SK-N-SH (cell line): Measurements from ENCODE around the gene SERTM1. TPM values are rescaled to one million over a fixed set of nuclear protein-coding genes. Genes with fewer than 3 reads are reported as not detected.

Source experiments
- CTCF ChIA-PET: fragments of 300-600, 350-600 bp; formaldehyde crosslinking; extraction: SDS; loops from one replicate; lab custom pipeline; 2021; lab: Yijun Ruan, JAX
- POLR2A ChIA-PET: fragments of 350-600 bp; sonication (Branson Sonifier 250); formaldehyde crosslinking; extraction: SDS; loops from one replicate; lab custom pipeline; 2020; ENCODE audit warnings: antibody characterized with exemption, inconsistent platforms; lab: Yijun Ruan, JAX
- DNase-seq: peaks from one replicate; pipeline ENCODE4 v3.0.0; 2012
- H2AFZ ChIP-seq: fragments of 200-600 bp; sonication (generic); 2 replicates; pipeline ENCODE4 v1.8.1; 2016; ENCODE audit warnings: antibody characterized with exemption, mild to moderate bottlenecking, low read depth
- H3F3A ChIP-seq: fragments of 200-600 bp; sonication (generic); replicated peaks from 2 replicates; pipeline ENCODE3; 2016; ENCODE audit warnings: antibody characterized with exemption, mild to moderate bottlenecking; ENCODE audit not compliant: insufficient read depth
- H3K27ac ChIP-seq, 2 experiments: fragments of 200-500 bp in 1 of 2; fragments of 200-600 bp in 1 of 2; sonication (Bioruptor generic) in 1 of 2; sonication (generic), shearing (Covaris generic) in 1 of 2; 2 replicates each; pipeline versions ENCODE4 v1.5.1 to v1.6.1; 2014 to 2016; ENCODE audit warnings: low read depth in 2 of 2, inconsistent platforms in 1 of 2, low read length in 1 of 2, mild to moderate bottlenecking in 1 of 2, mixed read lengths in 1 of 2
- H3K27me3 ChIP-seq: fragments of 200-600 bp; sonication (generic), shearing (Covaris generic); 2 replicates; pipeline ENCODE4 v1.6.1; 2016; ENCODE audit warnings: mixed run types; ENCODE audit not compliant: insufficient read depth
- H3K36me3 ChIP-seq, 2 experiments: fragments of 200-500 bp in 1 of 2; fragments of 200-600 bp in 1 of 2; sonication (Bioruptor generic) in 1 of 2; sonication (generic) in 1 of 2; replicated peaks in 1 of 2; 2 replicates each; pipeline versions ENCODE3 to v1.5.1; 2014 to 2016; ENCODE audit warnings: low read length in 1 of 2, mild to moderate bottlenecking in 1 of 2; ENCODE audit not compliant: insufficient read depth in 2 of 2, control insufficient read depth in 1 of 2
- H3K4me1 ChIP-seq, 2 experiments: fragments of 200-500 bp in 1 of 2; fragments of 200-600 bp in 1 of 2; sonication (Bioruptor generic) in 1 of 2; sonication (generic), shearing (Covaris generic) in 1 of 2; 2 replicates each; pipeline versions ENCODE4 v1.5.1 to v1.6.1; 2014 to 2016; ENCODE audit warnings: low read depth in 1 of 2, low read length in 1 of 2, mixed run types in 1 of 2; ENCODE audit not compliant: insufficient read depth in 2 of 2, control insufficient read depth in 1 of 2
- H3K4me2 ChIP-seq: fragments of 200-600 bp; sonication (generic), shearing (Covaris generic); 2 replicates; pipeline ENCODE4 v1.6.1; 2017; ENCODE audit warnings: mixed run types
- H3K4me3 ChIP-seq, 2 experiments: fragments of 200-500 bp in 1 of 2; fragments of 200-600 bp in 1 of 2; sonication (Bioruptor generic) in 1 of 2; sonication (generic), shearing (Covaris generic) in 1 of 2; 2 replicates each; pipeline versions ENCODE4 v1.5.1 to v1.8.1; 2014 to 2016; ENCODE audit warnings: low read depth in 2 of 2, inconsistent platforms in 1 of 2, low read length in 1 of 2, mild to moderate bottlenecking in 1 of 2, mixed read lengths in 1 of 2, moderate library complexity in 1 of 2
- H3K79me2 ChIP-seq: fragments of 200-600 bp; sonication (generic); 2 replicates; pipeline ENCODE4 v1.8.1; 2017; ENCODE audit warnings: mild to moderate bottlenecking; ENCODE audit not compliant: insufficient read depth
- H3K9ac ChIP-seq: fragments of 200-600 bp; sonication (generic); 2 replicates; pipeline ENCODE4 v1.6.1; 2017; ENCODE audit warnings: mixed run types
- H3K9me2 ChIP-seq: fragments of 200-600 bp; sonication (generic); 2 replicates; pipeline ENCODE4 v1.6.1; 2017; ENCODE audit warnings: mixed run types
- H3K9me3 ChIP-seq: fragments of 200-600 bp; sonication (generic); 2 replicates; pipeline ENCODE4 v1.6.1; 2017; ENCODE audit warnings: mixed run types, mild to moderate bottlenecking, moderate library complexity
- H4K20me1 ChIP-seq: fragments of 200-600 bp; sonication (generic); 2 replicates; pipeline ENCODE4 v1.6.1; 2017; ENCODE audit warnings: mild to moderate bottlenecking, mixed run types; ENCODE audit not compliant: insufficient read depth
- ELF1 ChIP-seq: IDR thresholded peaks from 2 replicates; pipeline ENCODE4 v1.4.0; 2012
- GATA2 ChIP-seq: sonication (generic); formaldehyde crosslinking; IDR thresholded peaks from 2 replicates; pipeline ENCODE4 v1.5.0; 2020; ENCODE audit warnings: mild to moderate bottlenecking, missing genetic modification reagents
- RAD21 ChIP-seq: IDR thresholded peaks from 2 replicates; pipeline ENCODE4 v1.6.1; 2012; ENCODE audit warnings: mild to moderate bottlenecking, low read length
- RFX5 ChIP-seq: IDR thresholded peaks from 2 replicates; pipeline ENCODE4 v1.6.1; 2012; ENCODE audit warnings: mild to moderate bottlenecking, improper control_type of control experiment, low read length
- SMC3 ChIP-seq: IDR thresholded peaks from 2 replicates; pipeline ENCODE4 v1.6.1; 2012; ENCODE audit warnings: low read depth, low read length, improper control_type of control experiment
- TCF12 ChIP-seq: IDR thresholded peaks from 2 replicates; pipeline ENCODE4 v1.4.0; 2012
- TEAD4 ChIP-seq: IDR thresholded peaks from 2 replicates; pipeline ENCODE4 v1.4.0; 2012; ENCODE audit warnings: mild to moderate bottlenecking, borderline replicate concordance; ENCODE audit not compliant: insufficient read depth
- WGBS: methylation state at CpG from one replicate; pipeline ENCODE4 v1.1.6; 2017; ENCODE audit warnings: low lambda C conversion rate; 5-methylcytosine and 5-hydroxymethylcytosine counted together
- polyA plus RNA-seq, 3 experiments: library from polyadenylated mRNA; depleted of rRNA; stranded (reverse); fragments of >200 nt; gene quantifications; 2 replicates each; pipeline ENCODE4 v1.2.3, GENCODE V29; 2012
- TF ChIP-seq, protein P1 (sequence below): IDR thresholded peaks from 2 replicates; pipeline ENCODE4 v1.6.1; 2012; ENCODE audit warnings: mild to moderate bottlenecking, low read depth, low read length, moderate library complexity
- TF ChIP-seq, protein P2 (sequence below): fragments of 150-350 bp; IDR thresholded peaks from 2 replicates; pipeline ENCODE4 v1.6.1; 2016; ENCODE audit warnings: mild to moderate bottlenecking, low read depth, low read length
- TF ChIP-seq, protein P3 (sequence below): fragments of 150-350 bp; IDR thresholded peaks from 2 replicates; pipeline ENCODE4 v1.6.1; 2017; ENCODE audit warnings: antibody characterized with exemption, low read length, low read depth, borderline replicate concordance
- TF ChIP-seq, protein P4 (sequence below): fragments of 200-600 bp; sonication (generic); IDR thresholded peaks from 2 replicates; pipeline ENCODE4 v1.6.1; 2017; ENCODE audit warnings: antibody characterized with exemption, mild to moderate bottlenecking, moderate library complexity

SERTM1 gene
- polyA plus RNA-seq, 1 of the 3 experiments (the other 2 are of a cell fraction) = 0.05 TPM

DNA sequence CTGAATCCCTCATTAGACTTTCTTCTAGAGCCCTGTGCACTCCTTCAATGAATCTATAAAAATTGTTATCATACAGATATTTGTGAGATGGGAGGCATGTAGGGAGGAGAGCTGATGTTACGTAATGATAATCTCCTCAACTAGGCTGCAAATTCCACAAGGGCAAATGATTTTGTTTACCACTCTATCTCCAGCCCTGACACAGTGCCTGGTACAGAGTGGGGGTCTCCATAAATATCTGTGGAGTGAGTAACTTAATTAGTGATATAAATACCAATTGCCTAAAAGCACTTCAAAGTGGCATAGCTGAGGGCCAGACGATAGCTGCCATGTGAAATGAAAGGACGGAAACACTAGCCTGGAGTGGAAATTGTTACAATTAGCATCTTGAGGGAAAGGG is 54.2 kb downstream of the SERTM1 start:
- 43% methylated on average over 3 of the region's 3 CpGs for WGBS
- Histone ChIP-seq H3K4me3 (no peak overlapping the region), H3K9ac (no peak overlapping the region), H3K79me2 (no peaks in the 10 kb centered on the region), H2AFZ (no peak overlapping the region), H3K27me3 (no peaks in the 10 kb centered on the region), H3K36me3 (no peaks in the 10 kb centered on the region), H4K20me1 (no peaks in the 10 kb centered on the region), H3K4me2 (no peak overlapping the region), H3K9me2 (no peaks in the 10 kb centered on the region), H3F3A (no peaks in the 10 kb centered on the region), H3K4me1 (no peaks in the 10 kb centered on the region), H3K27ac (no peak overlapping the region), H3K9me3 (no peaks in the 10 kb centered on the region)
- TF ChIP-seq RFX5 (no peak), GATA2 (CRISPR knock-in tag) (no peak), ELF1 (no peak)
- no peak for DNase-seq
- ChIA-PET CTCF (interaction anchor here (1.6 kb wide), 2 partner anchors 8 to 445 kb away, joined by 5 to 9 read pairs; no protein-coding TSS in a partner anchor), POLR2A (no interaction called here)

DNA sequence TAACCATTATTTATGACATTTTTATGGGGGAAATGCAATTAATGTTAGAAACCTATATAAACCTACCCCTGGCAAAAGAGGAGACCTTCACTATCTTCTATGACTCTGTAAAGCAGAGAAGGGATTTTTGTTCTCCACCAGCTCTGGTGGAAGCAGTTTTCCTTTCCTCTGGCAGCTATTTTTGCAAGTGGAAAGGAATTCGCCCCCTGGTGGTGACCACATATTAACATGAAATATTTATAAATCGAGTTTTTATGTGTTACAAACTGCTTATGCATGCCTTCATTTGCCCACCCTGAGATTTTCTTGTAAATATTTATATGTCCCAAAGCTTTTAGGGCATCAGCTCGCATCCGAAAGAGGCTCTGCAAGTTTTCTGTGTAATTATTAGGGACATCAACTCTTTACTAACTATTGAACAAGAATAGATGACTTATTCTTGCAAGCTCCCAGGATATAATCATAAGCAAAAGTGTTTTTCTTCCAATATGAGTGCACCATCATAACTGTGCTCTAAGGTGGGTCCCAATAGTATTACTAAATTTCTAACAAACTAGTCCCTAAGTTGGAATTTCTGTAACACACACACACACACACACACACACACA is 62.4 kb downstream of the SERTM1 start:
- peak overlapping the region in 1 of 2 experiments; percentile 11; a peak in 1 of 4 replicates for H3K4me3 ChIP-seq
- ChIA-PET POLR2A (no interaction called here), CTCF (interaction anchor here (0.6 to 5.1 kb wide), 54 partner anchors 9 to 1450 kb away, joined by 3 to 43 read pairs (median 4); partner anchors contain the start of gene SPART)
- no peaks in the 10 kb centered on the region for H3F3A ChIP-seq
- H3K4me1 ChIP-seq = no peaks in the 10 kb centered on the region; a peak in 1 of 4 replicates
- 0% methylated on average over 4 of the region's 4 CpGs for WGBS
- TF ChIP-seq SMC3 (peak; percentile 79), TEAD4 (no peak), RAD21 (peak; percentile 75), TCF12 (no peak)
- TF ChIP-seq, protein P1, sequence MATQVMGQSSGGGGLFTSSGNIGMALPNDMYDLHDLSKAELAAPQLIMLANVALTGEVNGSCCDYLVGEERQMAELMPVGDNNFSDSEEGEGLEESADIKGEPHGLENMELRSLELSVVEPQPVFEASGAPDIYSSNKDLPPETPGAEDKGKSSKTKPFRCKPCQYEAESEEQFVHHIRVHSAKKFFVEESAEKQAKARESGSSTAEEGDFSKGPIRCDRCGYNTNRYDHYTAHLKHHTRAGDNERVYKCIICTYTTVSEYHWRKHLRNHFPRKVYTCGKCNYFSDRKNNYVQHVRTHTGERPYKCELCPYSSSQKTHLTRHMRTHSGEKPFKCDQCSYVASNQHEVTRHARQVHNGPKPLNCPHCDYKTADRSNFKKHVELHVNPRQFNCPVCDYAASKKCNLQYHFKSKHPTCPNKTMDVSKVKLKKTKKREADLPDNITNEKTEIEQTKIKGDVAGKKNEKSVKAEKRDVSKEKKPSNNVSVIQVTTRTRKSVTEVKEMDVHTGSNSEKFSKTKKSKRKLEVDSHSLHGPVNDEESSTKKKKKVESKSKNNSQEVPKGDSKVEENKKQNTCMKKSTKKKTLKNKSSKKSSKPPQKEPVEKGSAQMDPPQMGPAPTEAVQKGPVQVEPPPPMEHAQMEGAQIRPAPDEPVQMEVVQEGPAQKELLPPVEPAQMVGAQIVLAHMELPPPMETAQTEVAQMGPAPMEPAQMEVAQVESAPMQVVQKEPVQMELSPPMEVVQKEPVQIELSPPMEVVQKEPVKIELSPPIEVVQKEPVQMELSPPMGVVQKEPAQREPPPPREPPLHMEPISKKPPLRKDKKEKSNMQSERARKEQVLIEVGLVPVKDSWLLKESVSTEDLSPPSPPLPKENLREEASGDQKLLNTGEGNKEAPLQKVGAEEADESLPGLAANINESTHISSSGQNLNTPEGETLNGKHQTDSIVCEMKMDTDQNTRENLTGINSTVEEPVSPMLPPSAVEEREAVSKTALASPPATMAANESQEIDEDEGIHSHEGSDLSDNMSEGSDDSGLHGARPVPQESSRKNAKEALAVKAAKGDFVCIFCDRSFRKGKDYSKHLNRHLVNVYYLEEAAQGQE = no peak
- TF ChIP-seq, protein P2, sequence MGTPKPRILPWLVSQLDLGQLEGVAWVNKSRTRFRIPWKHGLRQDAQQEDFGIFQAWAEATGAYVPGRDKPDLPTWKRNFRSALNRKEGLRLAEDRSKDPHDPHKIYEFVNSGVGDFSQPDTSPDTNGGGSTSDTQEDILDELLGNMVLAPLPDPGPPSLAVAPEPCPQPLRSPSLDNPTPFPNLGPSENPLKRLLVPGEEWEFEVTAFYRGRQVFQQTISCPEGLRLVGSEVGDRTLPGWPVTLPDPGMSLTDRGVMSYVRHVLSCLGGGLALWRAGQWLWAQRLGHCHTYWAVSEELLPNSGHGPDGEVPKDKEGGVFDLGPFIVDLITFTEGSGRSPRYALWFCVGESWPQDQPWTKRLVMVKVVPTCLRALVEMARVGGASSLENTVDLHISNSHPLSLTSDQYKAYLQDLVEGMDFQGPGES = no peak
- TF ChIP-seq, protein P3, sequence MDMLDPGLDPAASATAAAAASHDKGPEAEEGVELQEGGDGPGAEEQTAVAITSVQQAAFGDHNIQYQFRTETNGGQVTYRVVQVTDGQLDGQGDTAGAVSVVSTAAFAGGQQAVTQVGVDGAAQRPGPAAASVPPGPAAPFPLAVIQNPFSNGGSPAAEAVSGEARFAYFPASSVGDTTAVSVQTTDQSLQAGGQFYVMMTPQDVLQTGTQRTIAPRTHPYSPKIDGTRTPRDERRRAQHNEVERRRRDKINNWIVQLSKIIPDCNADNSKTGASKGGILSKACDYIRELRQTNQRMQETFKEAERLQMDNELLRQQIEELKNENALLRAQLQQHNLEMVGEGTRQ = no peak
- TF ChIP-seq, protein P4, sequence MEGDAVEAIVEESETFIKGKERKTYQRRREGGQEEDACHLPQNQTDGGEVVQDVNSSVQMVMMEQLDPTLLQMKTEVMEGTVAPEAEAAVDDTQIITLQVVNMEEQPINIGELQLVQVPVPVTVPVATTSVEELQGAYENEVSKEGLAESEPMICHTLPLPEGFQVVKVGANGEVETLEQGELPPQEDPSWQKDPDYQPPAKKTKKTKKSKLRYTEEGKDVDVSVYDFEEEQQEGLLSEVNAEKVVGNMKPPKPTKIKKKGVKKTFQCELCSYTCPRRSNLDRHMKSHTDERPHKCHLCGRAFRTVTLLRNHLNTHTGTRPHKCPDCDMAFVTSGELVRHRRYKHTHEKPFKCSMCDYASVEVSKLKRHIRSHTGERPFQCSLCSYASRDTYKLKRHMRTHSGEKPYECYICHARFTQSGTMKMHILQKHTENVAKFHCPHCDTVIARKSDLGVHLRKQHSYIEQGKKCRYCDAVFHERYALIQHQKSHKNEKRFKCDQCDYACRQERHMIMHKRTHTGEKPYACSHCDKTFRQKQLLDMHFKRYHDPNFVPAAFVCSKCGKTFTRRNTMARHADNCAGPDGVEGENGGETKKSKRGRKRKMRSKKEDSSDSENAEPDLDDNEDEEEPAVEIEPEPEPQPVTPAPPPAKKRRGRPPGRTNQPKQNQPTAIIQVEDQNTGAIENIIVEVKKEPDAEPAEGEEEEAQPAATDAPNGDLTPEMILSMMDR = peak; percentile 78
- H3K79me2 ChIP-seq = no peaks in the 10 kb centered on the region
- H3K27ac ChIP-seq = no peak overlapping the region
- H3K4me2 ChIP-seq = no peak overlapping the region
- H3K9me2 ChIP-seq = no peaks in the 10 kb centered on the region
- H2AFZ ChIP-seq = no peak overlapping the region
- H4K20me1 ChIP-seq = no peaks in the 10 kb centered on the region
- no peaks in the 10 kb centered on the region for H3K27me3 ChIP-seq
- no peaks in the 10 kb centered on the region for H3K36me3 ChIP-seq
- DNase-seq = peak; percentile 37
- H3K9me3 ChIP-seq = no peaks in the 10 kb centered on the region
- no peak overlapping the region for H3K9ac ChIP-seq
